Trophoblast cell (in vitro differentiated cells and primary cell): ENCODE data around the gene LGALS3.
A peak's percentile ranks its signal among the peaks of the same experiment; 100 is the strongest.

Experiments
- DNase-seq, 2 donors: peaks; one replicate each; pipeline ENCODE4 v3.0.0-alpha.2; 2016
- H2AFZ ChIP-seq: 2 replicates; pipeline ENCODE4 v1.6.1; 2013; ENCODE audit warnings: low read length, moderate library complexity, mild to moderate bottlenecking; ENCODE audit not compliant: insufficient read depth, poor library complexity
- H2AK5ac ChIP-seq: 2 replicates; pipeline ENCODE4 v1.6.1; 2013; ENCODE audit warnings: mild to moderate bottlenecking, low read length
- H2BK120ac ChIP-seq: 2 replicates; pipeline ENCODE4 v1.6.1; 2013; ENCODE audit warnings: low read length, mild to moderate bottlenecking, moderate library complexity; ENCODE audit not compliant: insufficient read depth, poor library complexity
- H2BK12ac ChIP-seq: 2 replicates; pipeline ENCODE4 v1.6.1; 2013; ENCODE audit warnings: mild to moderate bottlenecking, low read length, moderate library complexity
- H2BK5ac ChIP-seq: 2 replicates; pipeline ENCODE4 v1.6.1; 2013; ENCODE audit warnings: low read length, low read depth, moderate library complexity, mild to moderate bottlenecking; ENCODE audit not compliant: poor library complexity
- H3K14ac ChIP-seq: 2 replicates; pipeline ENCODE4 v1.6.1; 2013; ENCODE audit warnings: mild to moderate bottlenecking, low read length
- H3K18ac ChIP-seq: 2 replicates; pipeline ENCODE4 v1.6.1; 2013; ENCODE audit warnings: mild to moderate bottlenecking, low read length
- H3K23ac ChIP-seq: 2 replicates; pipeline ENCODE4 v1.6.1; 2013; ENCODE audit warnings: low read length
- H3K27ac ChIP-seq: 2 replicates; pipeline ENCODE4 v1.5.1; 2013; ENCODE audit warnings: low read depth, mild to moderate bottlenecking, inconsistent platforms, low read length, moderate library complexity
- H3K27me3 ChIP-seq: 2 replicates; pipeline ENCODE4 v1.6.1; 2013; ENCODE audit warnings: inconsistent platforms, mild to moderate bottlenecking, low read length, moderate library complexity; ENCODE audit not compliant: insufficient read depth
- H3K36me3 ChIP-seq, 2 experiments: 1 replicate in 1 of 2; 2 replicates in 1 of 2; pipeline ENCODE4 v1.6.1; 2013; ENCODE audit warnings: low read length in 2 of 2, mild to moderate bottlenecking in 2 of 2, moderate library complexity in 1 of 2; ENCODE audit not compliant: insufficient read depth in 2 of 2, control insufficient read depth in 1 of 2
- H3K4ac ChIP-seq: 2 replicates; pipeline ENCODE4 v1.6.1; 2013; ENCODE audit warnings: low read depth, mild to moderate bottlenecking, low read length, moderate library complexity
- H3K4me1 ChIP-seq, 2 experiments: 1 replicate in 1 of 2; 2 replicates in 1 of 2; pipeline ENCODE4 v1.6.1; 2013; ENCODE audit warnings: low read length in 2 of 2, mild to moderate bottlenecking in 2 of 2, moderate library complexity in 1 of 2; ENCODE audit not compliant: insufficient read depth in 2 of 2, control insufficient read depth in 1 of 2
- H3K4me2 ChIP-seq: 2 replicates; pipeline ENCODE4 v1.6.1; 2013; ENCODE audit warnings: inconsistent platforms, mild to moderate bottlenecking, low read length, moderate library complexity
- H3K4me3 ChIP-seq: 2 replicates; pipeline ENCODE4 v1.5.1; 2013; ENCODE audit warnings: mild to moderate bottlenecking, low read depth, low read length, inconsistent platforms
- H3K79me1 ChIP-seq: one replicate; pipeline ENCODE4 v1.6.1; 2013; ENCODE audit warnings: low read length
- H3K79me2 ChIP-seq: 2 replicates; pipeline ENCODE4 v1.6.1; 2013; ENCODE audit warnings: low read length, mild to moderate bottlenecking; ENCODE audit not compliant: control insufficient read depth, insufficient read depth, poor library complexity
- H3K9ac ChIP-seq: 2 replicates; pipeline ENCODE4 v1.6.1; 2013; ENCODE audit warnings: mild to moderate bottlenecking, low read length
- H3K9me3 ChIP-seq: 2 replicates; pipeline ENCODE4 v1.6.1; 2013; ENCODE audit warnings: low read depth, mild to moderate bottlenecking, control low read depth, inconsistent platforms, low read length; ENCODE audit not compliant: insufficient read depth
- H4K12ac ChIP-seq: 2 replicates; pipeline ENCODE4 v1.6.1; 2013; ENCODE audit warnings: low read depth, mild to moderate bottlenecking, low read length, moderate library complexity
- H4K8ac ChIP-seq: 2 replicates; pipeline ENCODE4 v1.6.1; 2013; ENCODE audit warnings: low read depth, mild to moderate bottlenecking, low read length, moderate library complexity
- H4K91ac ChIP-seq: one replicate; pipeline ENCODE4 v1.6.1; 2013; ENCODE audit warnings: low read depth, mild to moderate bottlenecking, low read length, moderate library complexity
- WGBS: extraction: QIAGEN DNeasy Blood & Tissue Kit; methylation state at CpG from one replicate; pipeline ENCODE4 v1.1.7; 2013; ENCODE audit warnings: missing lambda C conversion rate; ENCODE audit not compliant: insufficient read length, insufficient coverage; ENCODE audit errors: extremely low coverage; 5-methylcytosine and 5-hydroxymethylcytosine counted together

LGALS3 gene

DNA sequence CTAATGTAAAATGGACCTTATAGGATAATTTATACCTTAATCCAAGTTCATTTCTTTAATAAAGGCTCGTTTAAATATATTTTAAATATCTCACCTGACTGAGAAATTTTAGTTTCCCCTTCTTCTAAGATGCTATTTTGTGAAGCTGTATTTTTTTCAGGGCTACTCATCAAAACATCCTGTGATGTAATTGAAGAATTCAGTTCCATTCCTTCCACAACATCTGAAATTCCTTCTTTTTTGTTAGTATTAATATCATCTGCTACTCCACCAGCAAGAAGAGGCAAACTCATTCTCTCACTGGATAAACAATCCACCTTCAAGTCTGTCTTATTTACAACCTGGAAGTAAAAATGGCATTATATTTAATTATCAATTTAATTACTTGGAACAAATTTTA, 22.5 kb downstream of the LGALS3 start:
- Histone ChIP-seq H3K27me3 (no peaks in the 10 kb centered on the region), H4K12ac (no peak overlapping the region), H3K4ac (no peak overlapping the region), H3K79me1 (no peaks in the 10 kb centered on the region), H3K23ac (no peak overlapping the region), H3K14ac (no peak overlapping the region), H3K36me3 (peaks cover 5 to 6% of the 10 kb centered on the region in 2 experiments), H2BK5ac (no peak overlapping the region), H3K4me3 (no peak overlapping the region), H3K79me2 (no peaks in the 10 kb centered on the region), H4K91ac (no peak overlapping the region), H3K27ac (no peak overlapping the region), H2AK5ac (no peak overlapping the region), H4K8ac (no peak overlapping the region), H3K18ac (no peak overlapping the region), H2AFZ (no peak overlapping the region), H3K9ac (no peak overlapping the region), H3K9me3 (no peaks in the 10 kb centered on the region), H3K4me2 (no peak overlapping the region), H3K4me1 (no peaks in the 10 kb centered on the region), H2BK12ac (no peak overlapping the region), H2BK120ac (no peak overlapping the region)
- DNase-seq: no peak
- no CpG with 5 or more reads among the region's 1 CpG for WGBS

DNA sequence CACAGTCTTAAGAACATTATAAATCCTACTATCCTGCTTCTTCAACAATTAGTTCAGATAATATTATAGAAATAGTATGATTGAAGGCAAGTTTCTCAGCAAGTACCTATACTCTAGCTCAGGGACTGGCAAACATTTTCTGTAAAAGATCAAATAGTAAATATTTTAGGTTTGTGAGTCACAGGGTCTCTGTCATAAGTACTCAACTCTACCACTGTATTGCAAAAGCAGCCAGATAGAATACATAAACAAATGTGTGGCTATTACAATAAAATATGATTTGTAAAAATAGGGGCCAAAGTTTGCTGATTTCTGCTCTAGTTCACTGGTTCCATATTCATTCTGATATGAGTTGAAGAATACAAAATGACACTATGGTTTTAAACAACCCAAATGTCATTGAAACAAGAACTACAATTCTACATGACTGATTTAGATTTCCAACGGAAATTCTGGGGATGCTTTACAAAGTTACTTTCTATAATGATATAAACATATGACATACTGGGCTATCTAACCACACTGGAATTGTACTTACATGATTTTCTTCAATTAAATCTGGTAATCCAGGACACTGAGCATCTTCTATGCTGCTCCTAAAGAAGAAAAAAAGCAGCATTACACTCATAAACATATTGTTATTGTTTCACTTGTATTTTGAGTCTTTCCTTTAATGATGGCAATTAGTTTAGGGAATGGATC, 23.2 kb downstream of the LGALS3 start:
- Histone ChIP-seq H2BK5ac (no peak overlapping the region), H4K8ac (no peak overlapping the region), H4K91ac (no peak overlapping the region), H3K14ac (no peak overlapping the region), H3K79me2 (no peaks in the 10 kb centered on the region), H3K18ac (no peak overlapping the region), H2AFZ (no peak overlapping the region), H3K4ac (no peak overlapping the region), H3K27ac (no peak overlapping the region), H2AK5ac (no peak overlapping the region), H3K4me3 (no peak overlapping the region), H3K4me2 (no peak overlapping the region), H3K9me3 (no peaks in the 10 kb centered on the region), H3K36me3 (peaks cover 5 to 6% of the 10 kb centered on the region in 2 experiments), H2BK120ac (no peak overlapping the region), H4K12ac (no peak overlapping the region), H3K79me1 (no peaks in the 10 kb centered on the region), H2BK12ac (no peak overlapping the region), H3K4me1 (no peaks in the 10 kb centered on the region), H3K9ac (no peak overlapping the region), H3K27me3 (no peaks in the 10 kb centered on the region), H3K23ac (no peak overlapping the region)
- peak in 1 of 2 donors; percentile 31 for DNase-seq
- WGBS: no CpG with 5 or more reads among the region's 1 CpG

DNA sequence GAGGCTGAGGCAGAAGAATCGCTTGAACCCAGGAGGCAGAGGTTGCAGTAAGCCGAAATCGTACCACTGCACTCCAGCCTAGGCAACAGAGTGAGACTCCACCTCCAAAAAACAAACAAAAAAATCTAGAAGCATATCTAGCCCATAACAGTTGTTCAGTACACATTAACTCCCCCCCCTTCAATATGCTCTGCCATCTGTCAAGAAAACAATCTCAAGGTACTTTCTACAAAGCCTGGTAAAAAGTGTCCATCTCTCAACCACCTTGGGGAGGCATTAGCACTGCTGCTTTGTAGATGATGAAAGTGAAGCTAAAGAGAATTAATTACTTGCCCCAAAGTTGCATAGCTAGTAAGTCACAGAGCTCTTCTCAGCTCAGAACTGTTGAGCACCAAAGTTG, 24.9 kb downstream of the LGALS3 start:
- no peak overlapping the region for H4K8ac ChIP-seq
- H3K23ac ChIP-seq: no peak overlapping the region
- H3K4me2 ChIP-seq: no peak overlapping the region
- no peak overlapping the region for H3K14ac ChIP-seq
- no peak overlapping the region for H3K18ac ChIP-seq
- H2AK5ac ChIP-seq: no peak overlapping the region
- H2BK120ac ChIP-seq: no peak overlapping the region
- no peak overlapping the region for H3K4ac ChIP-seq
- H2AFZ ChIP-seq: no peak overlapping the region
- no peak for DNase-seq
- no peaks in the 10 kb centered on the region for H3K79me2 ChIP-seq
- peaks cover 6 to 7% of the 10 kb centered on the region in 2 experiments for H3K36me3 ChIP-seq
- H3K9ac ChIP-seq: no peak overlapping the region
- no peak overlapping the region for H4K91ac ChIP-seq
- no peaks in the 10 kb centered on the region for H3K9me3 ChIP-seq
- no peaks in the 10 kb centered on the region for H3K27me3 ChIP-seq
- no peak overlapping the region for H3K4me3 ChIP-seq
- no peaks in the 10 kb centered on the region for H3K4me1 ChIP-seq
- WGBS: no CpG with 5 or more reads among the region's 3 CpGs
- no peak overlapping the region for H2BK12ac ChIP-seq
- no peak overlapping the region for H4K12ac ChIP-seq
- H2BK5ac ChIP-seq: no peak overlapping the region
- H3K27ac ChIP-seq: no peak overlapping the region
- H3K79me1 ChIP-seq: no peaks in the 10 kb centered on the region

DNA sequence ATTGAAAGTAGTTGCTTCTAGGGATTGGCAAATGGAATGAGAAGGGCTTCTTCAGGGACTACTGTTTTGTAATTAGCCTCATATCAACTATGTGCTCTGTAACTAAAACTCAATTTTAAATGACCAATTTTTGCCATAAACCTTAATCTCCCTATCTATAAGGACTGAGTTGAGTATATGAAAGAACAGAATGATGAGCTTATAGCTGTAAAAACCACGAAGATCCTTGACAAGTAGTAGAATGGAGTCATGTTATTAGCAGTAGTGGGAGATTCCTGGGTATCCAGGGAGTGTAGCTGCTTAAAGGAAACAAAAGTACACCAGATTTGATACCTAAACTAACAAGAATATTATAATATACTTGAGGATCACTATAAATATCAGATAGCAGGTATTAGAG, 28.0 kb downstream of the LGALS3 start:
- Histone ChIP-seq H3K27me3 (no peaks in the 10 kb centered on the region), H3K79me1 (no peaks in the 10 kb centered on the region), H3K4me1 (no peaks in the 10 kb centered on the region), H3K14ac (no peak overlapping the region), H3K4me2 (no peak overlapping the region), H2BK12ac (no peak overlapping the region), H2AK5ac (no peak overlapping the region), H3K9me3 (no peaks in the 10 kb centered on the region), H4K91ac (no peak overlapping the region), H3K27ac (no peak overlapping the region), H3K36me3 (peaks cover 7 to 12% of the 10 kb centered on the region in 2 experiments), H2BK5ac (no peak overlapping the region), H2BK120ac (no peak overlapping the region), H3K23ac (no peak overlapping the region), H3K79me2 (no peaks in the 10 kb centered on the region), H3K4ac (no peak overlapping the region), H3K4me3 (no peak overlapping the region), H4K8ac (no peak overlapping the region), H4K12ac (no peak overlapping the region), H2AFZ (no peak overlapping the region), H3K9ac (no peak overlapping the region), H3K18ac (no peak overlapping the region)
- WGBS: no CpG with 5 or more reads among the region's 1 CpG
- no peak for DNase-seq
